Activated naive CD8-positive, alpha-beta T cell (primary cell): ENCODE measurements around the gene KLHL26.

Experiments
- H3K27ac Mint-ChIP-seq: one replicate; pipeline ENCODE4 v1.8.0; 2021; ENCODE audit warnings: mixed read lengths
- H3K27me3 Mint-ChIP-seq: one replicate; pipeline ENCODE4 v1.8.0; 2021; ENCODE audit warnings: mixed read lengths
- H3K36me3 Mint-ChIP-seq: one replicate; pipeline ENCODE4 v1.8.0; 2021; ENCODE audit warnings: mixed read lengths
- H3K4me1 Mint-ChIP-seq: one replicate; pipeline ENCODE4 v1.8.0; 2021; ENCODE audit warnings: low read depth, mixed read lengths
- H3K4me3 Mint-ChIP-seq: one replicate; pipeline ENCODE4 v1.8.0; 2021; ENCODE audit warnings: mild to moderate bottlenecking, mixed read lengths
- H3K9me3 Mint-ChIP-seq: one replicate; pipeline ENCODE4 v1.8.0; 2021; ENCODE audit warnings: low read depth, mixed read lengths

KLHL26 gene

DNA sequence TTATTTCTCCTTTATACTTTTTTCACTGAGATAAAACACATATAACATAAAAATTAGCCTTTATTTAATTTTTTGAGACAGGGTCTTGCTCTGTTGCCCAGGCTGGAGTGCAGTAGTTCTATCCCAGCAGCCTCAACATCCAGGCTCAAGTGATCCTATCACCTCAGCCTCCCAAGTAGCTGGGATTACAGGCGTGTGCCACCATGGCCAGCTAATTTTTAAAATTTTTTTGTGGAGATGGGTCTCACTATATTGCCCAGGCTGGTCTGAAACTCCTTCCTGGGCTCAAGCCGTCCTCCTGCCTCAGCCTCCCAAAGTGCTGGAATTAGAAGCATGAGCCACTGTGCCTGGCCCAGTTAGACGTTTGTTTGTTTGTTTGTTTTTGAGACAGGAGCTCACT is 75.1 kb downstream of the KLHL26 start:
- no peaks in the 10 kb centered on the region for H3K27me3 Mint-ChIP-seq
- H3K9me3 Mint-ChIP-seq = no peaks in the 10 kb centered on the region
- peaks cover 34% of the 10 kb centered on the region for H3K4me1 Mint-ChIP-seq

DNA sequence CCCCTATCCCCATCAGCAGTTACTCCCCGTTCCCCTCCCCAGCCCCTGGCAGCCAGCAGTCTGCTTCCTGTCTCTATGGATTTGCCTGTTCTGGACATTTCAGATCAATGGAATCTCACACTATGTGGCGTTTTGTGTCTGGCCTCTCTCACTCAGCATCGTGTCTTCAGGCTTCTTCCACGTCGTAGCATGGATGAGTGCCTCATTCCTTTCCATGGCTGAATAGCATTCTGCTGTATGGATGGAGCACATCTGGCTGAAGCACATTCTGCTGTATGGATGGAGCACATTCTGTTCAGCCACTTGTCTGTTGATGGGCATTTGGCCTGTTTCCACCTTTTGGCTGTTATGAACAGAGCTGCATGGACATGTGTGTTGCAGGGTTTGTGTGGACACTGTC is 76.2 kb downstream of the KLHL26 start:
- no peaks in the 10 kb centered on the region for H3K9me3 Mint-ChIP-seq
- H3K4me3 Mint-ChIP-seq = no peak overlapping the region
- no peaks in the 10 kb centered on the region for H3K36me3 Mint-ChIP-seq
- H3K27me3 Mint-ChIP-seq = no peaks in the 10 kb centered on the region
- H3K4me1 Mint-ChIP-seq = peaks cover 31% of the 10 kb centered on the region
- H3K27ac Mint-ChIP-seq = no peak overlapping the region

More for the DNA sequence above, 75.1 kb downstream of the KLHL26 start:
- Mint-ChIP-seq H3K27ac (no peak overlapping the region), H3K36me3 (no peaks in the 10 kb centered on the region), H3K4me3 (no peak overlapping the region)

DNA sequence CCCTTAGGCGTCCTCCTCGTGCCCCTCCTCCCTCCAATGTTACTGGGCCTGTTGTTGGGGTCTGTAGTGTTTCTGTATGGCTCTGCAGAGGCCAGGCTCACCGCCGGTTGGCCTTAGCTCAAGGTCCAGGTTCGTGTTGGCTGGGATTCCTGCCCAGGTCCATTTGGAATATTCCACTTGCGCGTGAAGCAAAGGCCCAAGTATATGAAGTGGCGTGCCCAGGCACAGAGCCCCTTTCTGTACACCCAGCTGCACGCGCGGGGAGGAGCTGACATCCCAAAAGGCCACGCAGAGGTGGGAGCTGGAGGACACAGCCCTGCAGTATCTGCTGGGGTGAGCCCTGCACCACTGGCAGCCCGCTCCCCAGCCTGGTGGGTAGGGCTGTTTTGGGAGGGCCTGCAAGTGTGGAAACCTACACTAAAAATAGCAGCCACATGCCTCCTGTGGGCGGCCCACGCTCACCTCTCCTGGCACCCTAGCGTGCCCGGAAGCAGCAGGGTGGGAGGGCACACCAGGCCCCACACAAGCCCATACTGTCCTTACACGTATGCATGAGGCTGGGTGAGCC is 76.8 kb downstream of the KLHL26 start:
- H3K4me1 Mint-ChIP-seq = peaks cover 29% of the 10 kb centered on the region
- peaks cover 2% of the 10 kb centered on the region for H3K36me3 Mint-ChIP-seq
- no peaks in the 10 kb centered on the region for H3K27me3 Mint-ChIP-seq
- no peak overlapping the region for H3K27ac Mint-ChIP-seq
- no peak overlapping the region for H3K4me3 Mint-ChIP-seq
- H3K9me3 Mint-ChIP-seq = no peaks in the 10 kb centered on the region

DNA sequence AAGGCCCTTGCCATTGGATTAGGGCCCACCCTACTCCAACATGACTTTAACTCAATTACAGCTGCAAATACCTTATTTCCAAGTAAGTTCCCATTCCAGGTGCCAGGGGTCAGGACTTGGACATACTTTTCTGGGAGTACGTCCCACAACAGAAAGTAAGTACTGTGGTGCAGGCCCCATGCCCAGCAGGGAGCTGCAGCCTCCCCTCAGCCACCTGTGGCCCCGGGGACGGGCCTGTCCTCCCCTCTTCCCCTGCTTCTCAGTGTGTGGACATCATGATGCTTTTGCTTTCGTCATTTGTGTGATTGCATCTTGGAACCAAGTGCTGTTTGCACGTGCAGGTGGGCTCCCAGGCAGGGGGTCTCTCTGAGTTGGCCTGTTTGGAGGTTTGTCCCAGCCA is 78.6 kb downstream of the KLHL26 start:
- Mint-ChIP-seq H3K9me3 (no peaks in the 10 kb centered on the region), H3K36me3 (peaks cover 2% of the 10 kb centered on the region), H3K27ac (no peak overlapping the region), H3K27me3 (no peaks in the 10 kb centered on the region), H3K4me1 (peaks cover 26% of the 10 kb centered on the region), H3K4me3 (no peak overlapping the region)

DNA sequence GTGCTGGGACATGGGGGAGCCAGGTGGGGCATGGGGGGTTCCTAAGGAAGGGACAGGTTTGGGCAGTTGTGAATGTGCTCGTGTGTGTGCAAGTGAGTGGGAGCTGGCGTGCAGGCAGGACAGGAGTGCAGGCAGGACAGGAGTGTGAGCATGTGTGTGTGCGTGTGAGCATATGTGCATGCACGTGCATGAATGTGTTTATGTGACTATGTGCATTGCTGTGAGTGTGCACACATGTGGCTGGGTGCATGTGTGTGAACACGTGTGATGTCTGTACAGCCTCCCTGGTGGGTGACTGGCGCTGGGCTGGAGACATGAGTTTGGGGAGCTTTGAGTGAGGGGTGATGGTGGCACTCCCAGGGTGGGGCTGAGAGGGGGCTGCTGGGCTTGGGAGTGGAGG is 80.0 kb downstream of the KLHL26 start:
- Mint-ChIP-seq H3K9me3 (no peaks in the 10 kb centered on the region), H3K36me3 (peaks cover 2% of the 10 kb centered on the region), H3K27ac (no peak overlapping the region), H3K27me3 (no peaks in the 10 kb centered on the region), H3K4me3 (no peak overlapping the region), H3K4me1 (peaks cover 26% of the 10 kb centered on the region)

DNA sequence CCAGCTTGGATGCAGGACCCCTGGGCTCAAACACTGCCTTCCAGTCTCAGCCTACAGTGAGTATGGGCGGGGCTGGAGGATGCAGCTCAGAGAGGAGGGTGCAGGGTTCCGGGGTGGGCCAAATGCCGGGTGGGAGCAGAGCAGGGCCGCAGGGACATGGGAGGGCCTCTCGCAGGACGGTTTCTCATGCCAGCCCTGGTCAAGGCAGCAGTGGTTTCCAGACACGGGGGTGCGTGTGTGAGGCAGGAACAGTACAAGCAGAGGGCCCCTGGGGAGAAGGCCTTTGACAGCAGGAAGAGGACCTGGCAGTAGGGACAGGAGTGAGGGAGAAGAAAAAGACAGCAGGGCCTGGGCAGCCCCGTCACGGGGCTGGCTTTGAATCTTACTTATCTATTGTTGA is 80.8 kb downstream of the KLHL26 start:
- H3K4me3 Mint-ChIP-seq = no peak overlapping the region
- peaks cover 5% of the 10 kb centered on the region for H3K36me3 Mint-ChIP-seq
- no peaks in the 10 kb centered on the region for H3K9me3 Mint-ChIP-seq
- H3K4me1 Mint-ChIP-seq = peaks cover 26% of the 10 kb centered on the region
- H3K27me3 Mint-ChIP-seq = no peaks in the 10 kb centered on the region
- no peak overlapping the region for H3K27ac Mint-ChIP-seq

DNA sequence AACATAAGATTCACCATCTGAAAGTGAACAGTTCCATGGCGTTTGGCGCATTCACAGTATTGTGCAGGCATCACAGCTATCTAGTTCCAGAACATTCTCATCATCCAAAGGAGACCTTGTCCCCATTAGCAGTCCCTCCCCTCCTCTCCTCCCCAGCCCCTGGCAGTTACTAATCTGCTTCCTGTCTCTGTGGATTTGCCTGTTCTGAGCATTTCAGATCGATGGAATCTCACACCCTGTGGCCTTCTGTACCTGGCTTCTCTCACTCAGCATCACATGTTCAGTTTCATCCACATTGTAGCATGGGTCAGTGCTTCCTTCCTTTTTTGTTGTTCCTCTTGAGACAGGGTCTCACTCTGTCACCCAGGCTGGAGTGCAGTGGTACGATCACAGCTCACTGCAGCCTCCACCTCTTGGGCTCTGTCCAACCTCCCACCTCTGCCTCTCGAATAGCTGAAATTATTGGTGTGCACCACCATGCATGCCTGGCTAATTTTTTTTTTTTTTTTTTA is 81.2 kb downstream of the KLHL26 start:
- Mint-ChIP-seq H3K27me3 (no peaks in the 10 kb centered on the region), H3K36me3 (peaks cover 6% of the 10 kb centered on the region), H3K9me3 (no peaks in the 10 kb centered on the region), H3K4me1 (peaks cover 24% of the 10 kb centered on the region), H3K4me3 (no peak overlapping the region), H3K27ac (no peak overlapping the region)

DNA sequence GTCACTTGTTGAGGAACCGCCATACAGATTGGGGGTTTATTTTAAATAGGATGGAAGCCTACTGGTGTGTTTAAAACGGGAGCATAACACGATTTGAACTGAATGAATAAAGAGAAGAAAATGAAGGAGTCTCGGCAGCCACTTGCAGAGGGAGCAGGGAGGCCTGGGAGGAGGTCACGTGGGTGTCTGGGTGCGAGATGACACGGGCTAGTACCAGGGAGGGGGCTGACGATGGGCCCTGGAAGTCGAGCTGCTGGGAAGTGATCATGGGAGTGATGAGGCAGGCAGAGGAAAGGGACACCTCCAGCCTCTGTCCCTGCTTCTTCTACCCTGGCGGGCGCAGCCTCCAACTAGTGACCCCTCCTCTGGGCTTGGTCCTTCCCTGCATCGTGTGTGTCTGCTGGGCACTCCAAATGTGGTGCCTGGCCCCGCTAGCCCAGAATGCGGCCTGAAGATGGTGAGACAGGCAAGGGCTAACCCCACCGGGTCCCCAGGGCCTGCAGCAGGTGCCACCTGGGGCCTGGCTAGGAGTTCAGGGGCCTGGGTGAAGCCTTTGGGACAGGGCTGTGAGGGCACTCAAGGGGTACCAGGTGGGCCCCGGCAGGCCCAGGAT is 82.1 kb downstream of the KLHL26 start:
- peaks cover 6% of the 10 kb centered on the region for H3K36me3 Mint-ChIP-seq
- peaks cover 25% of the 10 kb centered on the region for H3K4me1 Mint-ChIP-seq
- no peak overlapping the region for H3K4me3 Mint-ChIP-seq
- no peaks in the 10 kb centered on the region for H3K27me3 Mint-ChIP-seq
- no peak overlapping the region for H3K27ac Mint-ChIP-seq
- no peaks in the 10 kb centered on the region for H3K9me3 Mint-ChIP-seq

DNA sequence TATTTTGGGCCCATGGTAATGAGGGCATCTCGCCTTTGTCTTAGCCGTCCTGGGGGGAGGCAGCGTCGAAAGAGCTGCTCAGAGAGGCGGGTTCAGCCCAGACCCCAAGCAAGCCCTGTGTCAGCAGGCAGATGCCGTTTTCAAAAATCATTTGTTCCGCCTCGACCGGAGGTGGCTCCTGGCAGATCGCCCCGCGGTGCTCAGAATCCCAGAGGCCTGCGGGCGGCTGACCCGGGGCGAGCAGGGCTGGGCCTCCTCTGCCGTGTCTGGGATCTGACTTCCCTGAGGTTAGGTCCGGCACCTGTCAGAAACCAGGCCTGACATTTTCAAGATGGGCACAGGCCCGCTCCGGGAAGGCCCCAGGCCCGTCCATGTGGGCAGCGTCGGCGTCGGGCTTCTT is 82.7 kb downstream of the KLHL26 start:
- Mint-ChIP-seq H3K9me3 (no peaks in the 10 kb centered on the region), H3K27me3 (no peaks in the 10 kb centered on the region), H3K4me1 (peaks cover 28% of the 10 kb centered on the region), H3K36me3 (peaks cover 6% of the 10 kb centered on the region), H3K4me3 (no peak overlapping the region), H3K27ac (no peak overlapping the region)
